Panc1 (cell line): ENCODE measurements around the gene TMEM150B. TPM values are rescaled to one million over a fixed set of nuclear protein-coding genes. Genes with fewer than 3 reads are reported as not detected.

Source experiments
- ATAC-seq: fragments of 200-7000 bp; cut with Tn5 transposase; 2 replicates; pipeline ENCODE4 v1.9.1; 2020; ENCODE audit warnings: mild to moderate bottlenecking, moderate library complexity
- BruUV-seq: library from RNA; stranded (reverse); fragments of 400-500 nt; replicated peaks from 2 replicates; lab custom pipeline; 2021; lab: Mats Ljungman, UMichigan
- CTCF ChIA-PET: fragments of 300-600 bp; sonication (Branson Sonifier 250); formaldehyde crosslinking; loops from one replicate; lab custom pipeline; 2022; ENCODE audit warnings: antibody characterized with exemption; lab: Charles Lee
- POLR2A ChIA-PET: fragments of 300-600 bp; sonication (Branson Sonifier 250); formaldehyde crosslinking; loops from one replicate; lab custom pipeline; 2022; ENCODE audit warnings: antibody characterized with exemption; lab: Charles Lee
- DNase-seq: peaks from one replicate; pipeline ENCODE4 v3.0.0-alpha.2; 2010; ENCODE audit warnings: low read depth, low spot score
- H3K27ac ChIP-seq: 2 replicates; pipeline ENCODE4 v1.5.1; 2011; ENCODE audit warnings: mild to moderate bottlenecking, low read length, inconsistent platforms
- H3K27me3 ChIP-seq: fragments of 200-500 bp; sonication (Bioruptor generic); 2 replicates; pipeline ENCODE4 v1.6.0; 2014; ENCODE audit warnings: low read length, inconsistent platforms; ENCODE audit not compliant: control insufficient read depth, insufficient read depth
- H3K36me3 ChIP-seq: fragments of 200-500 bp; sonication (Bioruptor generic); 2 replicates; pipeline ENCODE4 v1.5.1; 2014; ENCODE audit warnings: inconsistent platforms, mild to moderate bottlenecking, low read length, moderate library complexity; ENCODE audit not compliant: control insufficient read depth, insufficient read depth
- H3K4me1 ChIP-seq: 2 replicates; pipeline ENCODE4 v1.5.1; 2011; ENCODE audit warnings: inconsistent platforms, mild to moderate bottlenecking, low read length, moderate library complexity; ENCODE audit not compliant: control insufficient read depth, insufficient read depth
- H3K4me3 ChIP-seq, 2 experiments: 2 replicates each; pipeline ENCODE4 v1.5.1; 2011 to 2012; ENCODE audit warnings: low read depth in 2 of 2, low read length in 2 of 2, mild to moderate bottlenecking in 2 of 2, inconsistent platforms in 1 of 2, moderate library complexity in 1 of 2
- H3K9me3 ChIP-seq: fragments of 200-500 bp; sonication (Bioruptor generic); 2 replicates; pipeline ENCODE4 v1.5.1; 2014; ENCODE audit warnings: low read depth, mild to moderate bottlenecking, inconsistent platforms, low read length, moderate library complexity; ENCODE audit not compliant: control insufficient read depth, insufficient read depth
- POLR2AphosphoS5 ChIP-seq: IDR thresholded peaks from 2 replicates; pipeline ENCODE4 v1.6.1; 2012; ENCODE audit warnings: mild to moderate bottlenecking, low read depth, low read length, moderate library complexity
- REST ChIP-seq, 2 experiments: IDR thresholded peaks; 2 replicates each; pipeline ENCODE4 v1.6.1; 2011 to 2012; ENCODE audit warnings: low read depth in 2 of 2, control low read depth in 1 of 2, low read length in 1 of 2, mild to moderate bottlenecking in 1 of 2, moderate library complexity in 1 of 2; ENCODE audit not compliant: insufficient read depth in 1 of 2
- SIN3A ChIP-seq: IDR thresholded peaks from 2 replicates; pipeline ENCODE4 v1.6.1; 2012; ENCODE audit warnings: low read depth, mild to moderate bottlenecking, low read length, moderate library complexity, borderline replicate concordance; ENCODE audit not compliant: insufficient read depth
- TCF7L2 ChIP-seq: IDR thresholded peaks from 2 replicates; pipeline ENCODE4 v1.6.1; 2011; ENCODE audit warnings: mild to moderate bottlenecking, low read depth, low read length, inconsistent platforms
- in situ Hi-C: cut with HindIII; loops from 2 replicates; pipeline ENCODE4 v1.10.0; 2016; ENCODE audit warnings: low sequenced_read_pairs, low pct_unique_long_range_greater_than_20kb
- intact Hi-C: fragments of 100-400 bp; cut with micrococcal nuclease; formaldehyde crosslinking; loops from one replicate; pipeline ENCODE4 v1.10.0; 2022; ENCODE audit not compliant: unreplicated experiment
- total RNA-seq: library from RNA; stranded (reverse); gene quantifications from one replicate; pipeline ENCODE4 v1.2.1, GENCODE V29; 2021; ENCODE audit not compliant: unreplicated experiment
- TF ChIP-seq, protein P1 (sequence below): fragments of 450-650 bp; IDR thresholded peaks from 2 replicates; pipeline ENCODE4 v1.5.1; 2017; ENCODE audit warnings: mild to moderate bottlenecking

Gene TMEM150B
- total RNA-seq, 1 experiment from 2014 or later, result not detected

GRCh38 chr19:55275851-55276719 lies 49.1 kb downstream of the TMEM150B start:
- TF ChIP-seq, protein P1, sequence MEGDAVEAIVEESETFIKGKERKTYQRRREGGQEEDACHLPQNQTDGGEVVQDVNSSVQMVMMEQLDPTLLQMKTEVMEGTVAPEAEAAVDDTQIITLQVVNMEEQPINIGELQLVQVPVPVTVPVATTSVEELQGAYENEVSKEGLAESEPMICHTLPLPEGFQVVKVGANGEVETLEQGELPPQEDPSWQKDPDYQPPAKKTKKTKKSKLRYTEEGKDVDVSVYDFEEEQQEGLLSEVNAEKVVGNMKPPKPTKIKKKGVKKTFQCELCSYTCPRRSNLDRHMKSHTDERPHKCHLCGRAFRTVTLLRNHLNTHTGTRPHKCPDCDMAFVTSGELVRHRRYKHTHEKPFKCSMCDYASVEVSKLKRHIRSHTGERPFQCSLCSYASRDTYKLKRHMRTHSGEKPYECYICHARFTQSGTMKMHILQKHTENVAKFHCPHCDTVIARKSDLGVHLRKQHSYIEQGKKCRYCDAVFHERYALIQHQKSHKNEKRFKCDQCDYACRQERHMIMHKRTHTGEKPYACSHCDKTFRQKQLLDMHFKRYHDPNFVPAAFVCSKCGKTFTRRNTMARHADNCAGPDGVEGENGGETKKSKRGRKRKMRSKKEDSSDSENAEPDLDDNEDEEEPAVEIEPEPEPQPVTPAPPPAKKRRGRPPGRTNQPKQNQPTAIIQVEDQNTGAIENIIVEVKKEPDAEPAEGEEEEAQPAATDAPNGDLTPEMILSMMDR, result no peak
- TF ChIP-seq TCF7L2, result no peak
- no peak for TF ChIP-seq SIN3A
- TF ChIP-seq REST (IDR thresholded peaks at IDR 0.05; ENCODE audit: insufficient read depth in 1 of 2, low read depth in 2 of 2, low read length in 1 of 2), result no peak
- no peak for TF ChIP-seq POLR2AphosphoS5
- CTCF ChIA-PET, result interaction anchor here (0.6 kb wide), 1 partner anchor 16 kb away, joined by 4 read pairs; no protein-coding TSS in a partner anchor
- no peak overlapping the region for H3K27ac ChIP-seq
- POLR2A ChIA-PET, result interaction anchor here (0.6 to 0.7 kb wide), 2 partner anchors 67 to 158 kb away, joined by 3 to 11 read pairs; partner anchors contain the start of gene PTPRH
- H3K9me3 ChIP-seq, result no peaks in the 10 kb centered on the region
- in situ Hi-C loops (no loop called here), intact Hi-C loops (no loop called here)
- BruUV-seq, result no TSS peak
- DNase-seq, result no peak
- H3K4me1 ChIP-seq, result peaks cover 11% of the 10 kb centered on the region
- no peaks in the 10 kb centered on the region for H3K36me3 ChIP-seq
- H3K4me3 ChIP-seq, result no peak overlapping the region
- no peak for ATAC-seq
- no peaks in the 10 kb centered on the region for H3K27me3 ChIP-seq

- intact Hi-C loops, result no loop called here
- no peaks in the 10 kb centered on the region for H3K36me3 ChIP-seq
- no peak for DNase-seq
These were observed 51.0 kb downstream of the TMEM150B start for GRCh38 chr19:55273978-55274707.

More at GRCh38 chr19:55273978-55274707, 51.0 kb downstream of the TMEM150B start:
- CTCF ChIA-PET, result no interaction called here
- TF ChIP-seq TCF7L2 (no peak), POLR2AphosphoS5 (no peak), SIN3A (no peak), REST (IDR thresholded peaks at IDR 0.05; ENCODE audit: insufficient read depth in 1 of 2, low read depth in 2 of 2, low read length in 1 of 2) (no peak)
- TF ChIP-seq, protein P1, result no peak
- in situ Hi-C loops, result no loop called here
- no peaks in the 10 kb centered on the region for H3K9me3 ChIP-seq
- no peaks in the 10 kb centered on the region for H3K27me3 ChIP-seq
- H3K27ac ChIP-seq, result no peak overlapping the region
- no peak for ATAC-seq
- BruUV-seq, result no TSS peak
- H3K4me1 ChIP-seq, result peaks cover 3% of the 10 kb centered on the region; the same call in 1 of the 2 replicates
- POLR2A ChIA-PET, result interaction anchor here (0.6 kb wide), 1 partner anchor 178 kb away, joined by 6 read pairs; no protein-coding TSS in a partner anchor
- no peak overlapping the region for H3K4me3 ChIP-seq
